Measurements from ENCODE around the gene MPRIP.

DNA sequence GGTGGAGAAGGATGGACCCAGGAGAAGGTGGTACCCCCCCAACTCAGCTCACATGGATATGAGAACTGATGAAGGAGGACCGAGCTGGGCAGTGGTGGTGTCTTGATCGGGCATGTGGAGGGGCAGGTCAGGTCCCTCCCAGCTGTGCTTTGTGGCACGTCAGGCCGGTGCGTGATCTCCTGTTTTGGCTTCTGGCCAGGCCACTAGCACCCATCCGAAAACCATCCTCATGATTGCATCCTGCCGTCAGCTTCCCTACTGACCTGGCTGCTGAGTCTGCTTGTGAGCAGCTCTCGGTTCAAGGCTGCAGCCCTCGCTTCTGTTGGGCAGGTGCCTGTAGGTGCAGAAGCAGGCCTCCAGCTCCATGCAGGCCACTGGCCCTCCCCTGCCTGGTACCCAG is 110.8 kb downstream of the MPRIP start:
- TF ChIP-seq, protein P1, sequence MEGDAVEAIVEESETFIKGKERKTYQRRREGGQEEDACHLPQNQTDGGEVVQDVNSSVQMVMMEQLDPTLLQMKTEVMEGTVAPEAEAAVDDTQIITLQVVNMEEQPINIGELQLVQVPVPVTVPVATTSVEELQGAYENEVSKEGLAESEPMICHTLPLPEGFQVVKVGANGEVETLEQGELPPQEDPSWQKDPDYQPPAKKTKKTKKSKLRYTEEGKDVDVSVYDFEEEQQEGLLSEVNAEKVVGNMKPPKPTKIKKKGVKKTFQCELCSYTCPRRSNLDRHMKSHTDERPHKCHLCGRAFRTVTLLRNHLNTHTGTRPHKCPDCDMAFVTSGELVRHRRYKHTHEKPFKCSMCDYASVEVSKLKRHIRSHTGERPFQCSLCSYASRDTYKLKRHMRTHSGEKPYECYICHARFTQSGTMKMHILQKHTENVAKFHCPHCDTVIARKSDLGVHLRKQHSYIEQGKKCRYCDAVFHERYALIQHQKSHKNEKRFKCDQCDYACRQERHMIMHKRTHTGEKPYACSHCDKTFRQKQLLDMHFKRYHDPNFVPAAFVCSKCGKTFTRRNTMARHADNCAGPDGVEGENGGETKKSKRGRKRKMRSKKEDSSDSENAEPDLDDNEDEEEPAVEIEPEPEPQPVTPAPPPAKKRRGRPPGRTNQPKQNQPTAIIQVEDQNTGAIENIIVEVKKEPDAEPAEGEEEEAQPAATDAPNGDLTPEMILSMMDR (conservative IDR thresholded peaks at IDR 0.05; ENCODE audit: low read depth, low read length), result no peak
- TF ChIP-seq EZH2 (IDR thresholded peaks at IDR 0.05; ENCODE audit: low read length, unreplicated experiment), result no peak
